Limb (tissue), 2 donors: ENCODE data around the gene TAS1R1.

Experiments used
- DNase-seq, 2 donors: peaks; one replicate each; pipeline ENCODE4 v3.0.0-alpha.2; 2016; ENCODE audit errors: extremely low spot score in 2 of 2

The TAS1R1 gene

DNA sequence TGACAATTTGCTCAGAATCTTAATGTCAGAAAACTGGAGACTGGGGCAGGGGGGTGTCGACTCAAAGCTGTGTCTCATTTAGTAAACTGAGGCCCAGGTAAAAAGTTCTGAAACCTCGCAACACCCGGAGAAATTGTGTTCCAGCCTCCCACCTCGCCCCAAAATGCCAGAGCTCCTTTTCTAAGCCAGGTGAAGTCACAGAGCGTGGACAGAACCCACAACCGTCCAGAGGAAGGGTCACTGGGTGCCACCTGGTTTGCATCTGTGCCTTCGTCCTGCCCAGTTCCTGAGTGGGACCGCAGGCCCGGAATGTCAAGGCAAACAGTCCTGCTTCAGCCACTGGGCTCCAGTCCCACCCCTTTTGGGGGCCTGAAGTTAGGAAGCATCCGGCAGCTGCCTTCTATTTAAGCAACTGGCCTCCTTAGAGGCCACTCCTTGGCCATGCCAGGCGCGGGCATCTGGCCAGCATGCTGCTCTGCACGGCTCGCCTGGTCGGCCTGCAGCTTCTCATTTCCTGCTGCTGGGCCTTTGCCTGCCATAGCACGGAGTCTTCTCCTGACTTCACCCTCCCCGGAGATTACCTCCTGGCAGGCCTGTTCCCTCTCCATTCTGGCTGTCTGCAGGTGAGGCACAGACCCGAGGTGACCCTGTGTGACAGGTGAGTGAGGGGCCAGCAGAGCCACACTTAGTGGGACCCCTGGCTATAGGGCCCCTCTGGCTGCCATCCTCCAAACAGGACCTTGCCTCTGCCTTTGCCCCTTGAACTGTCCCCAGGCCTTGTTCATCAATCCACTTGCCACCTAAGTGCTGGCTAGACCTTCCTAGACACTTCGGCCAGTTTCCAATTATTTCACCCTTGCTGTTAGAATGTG is at the start of gene TAS1R1:
Gene TAS1R1, plus strand, starts transcription at position 401 of the 872 bp plus-strand sequence. Its CDS starts 67 bp downstream, at position 468.
- DNase-seq: peak; percentile 10 to 50

DNA sequence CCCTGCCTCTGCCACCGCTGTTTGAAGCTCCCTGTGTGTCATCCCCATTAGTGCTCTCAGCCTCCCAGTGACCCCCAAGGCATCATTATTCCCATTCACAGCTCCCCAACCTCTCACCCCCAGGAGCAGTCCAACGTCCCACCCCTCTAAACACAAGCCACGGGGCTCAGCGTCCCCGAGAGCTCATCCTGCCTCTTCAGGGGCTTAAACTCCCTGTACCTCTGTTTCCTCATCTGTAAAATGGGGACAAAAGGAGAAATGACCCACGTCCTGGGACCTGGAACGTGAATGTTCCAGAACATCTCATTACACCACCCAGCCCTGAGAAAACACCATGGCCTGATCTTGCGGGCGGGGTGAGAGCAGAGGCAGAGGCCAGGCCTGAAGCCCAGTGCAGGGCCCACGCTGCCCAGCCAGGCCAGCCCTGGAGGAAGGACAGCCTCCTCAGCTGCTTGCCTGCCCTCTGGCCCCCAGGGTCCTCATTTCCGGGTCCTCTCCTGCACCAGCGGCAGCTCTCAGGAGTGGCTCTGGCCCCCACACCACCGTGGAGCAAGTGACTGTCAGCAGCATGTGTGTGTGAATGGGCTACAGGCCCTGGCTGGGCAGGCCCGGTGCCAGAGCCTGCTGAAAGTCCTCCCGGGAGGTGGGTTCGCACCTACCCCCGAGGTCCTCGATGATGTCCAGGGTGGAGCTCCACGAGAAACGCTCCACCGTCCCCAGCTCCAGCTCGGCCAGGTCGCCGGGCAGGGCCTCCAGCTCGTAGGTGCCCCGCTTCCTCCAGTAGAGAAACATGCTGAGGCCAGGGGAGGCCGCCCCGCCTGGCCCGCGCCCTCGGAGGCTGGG is 49.5 kb upstream of the TAS1R1 start:
- DNase-seq: peak in 1 of 2 donors; percentile 26

DNA sequence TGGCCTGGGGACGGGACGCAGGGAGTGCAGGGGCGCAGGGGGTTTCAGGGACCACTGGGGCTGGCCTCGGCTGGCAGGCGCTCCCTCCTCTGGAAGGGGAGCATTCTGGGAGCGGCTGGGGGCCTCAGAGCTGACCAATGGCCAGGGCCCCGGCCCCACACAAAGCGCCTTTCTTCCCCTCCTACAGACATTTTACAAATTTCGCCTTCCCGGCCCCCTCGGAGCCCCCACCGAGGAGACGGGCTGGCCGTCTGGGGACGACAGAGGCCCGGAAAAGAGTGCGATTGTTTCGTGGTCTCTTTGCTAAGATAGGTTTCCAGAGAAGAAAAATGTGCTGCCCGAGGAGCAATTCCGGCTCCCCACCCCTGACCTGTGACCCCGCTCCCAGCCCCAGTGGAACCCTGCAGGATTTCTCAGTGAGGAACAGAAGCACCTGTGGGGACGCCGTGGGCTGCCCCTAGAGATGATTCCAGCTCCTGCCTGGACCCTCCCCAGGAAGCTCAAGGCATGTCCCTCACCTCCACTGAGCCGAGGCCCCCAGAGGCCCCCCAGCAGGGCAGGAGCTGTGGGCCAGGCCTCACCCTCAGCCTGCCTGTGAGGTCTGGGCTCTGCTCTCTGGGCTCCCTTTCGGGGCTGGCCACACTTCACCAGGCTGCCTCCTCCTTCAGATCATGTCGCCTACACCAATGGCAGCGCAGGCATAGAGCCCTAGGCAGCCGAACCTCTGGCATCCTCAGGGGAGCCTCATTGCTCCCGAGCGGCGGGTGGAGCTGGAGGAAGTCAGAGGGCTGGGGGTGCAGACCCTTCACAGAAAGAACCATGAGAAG is 48.7 kb upstream of the TAS1R1 start:
- peak in 1 of 2 donors; percentile 31 for DNase-seq

DNA sequence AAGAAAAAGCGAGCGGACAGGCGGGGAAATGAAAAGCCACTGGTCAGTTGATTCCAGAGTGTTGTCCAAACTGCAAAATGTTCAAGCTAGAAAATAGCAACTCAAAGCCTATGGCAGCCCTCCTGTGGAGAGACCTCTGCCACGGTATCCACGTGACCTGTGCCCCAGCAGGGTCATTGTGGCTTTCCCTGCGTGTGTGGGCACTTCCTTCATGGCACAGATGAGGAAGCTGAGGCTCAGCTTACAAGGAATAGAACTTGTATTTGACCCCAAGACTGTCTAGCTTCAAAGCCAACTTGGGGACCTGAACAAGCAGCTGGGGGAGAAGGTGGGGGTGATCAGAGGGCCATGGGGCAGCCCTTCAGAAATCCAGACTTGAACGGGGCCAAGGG is 48.1 kb upstream of the TAS1R1 start:
- DNase-seq: no peak

DNA sequence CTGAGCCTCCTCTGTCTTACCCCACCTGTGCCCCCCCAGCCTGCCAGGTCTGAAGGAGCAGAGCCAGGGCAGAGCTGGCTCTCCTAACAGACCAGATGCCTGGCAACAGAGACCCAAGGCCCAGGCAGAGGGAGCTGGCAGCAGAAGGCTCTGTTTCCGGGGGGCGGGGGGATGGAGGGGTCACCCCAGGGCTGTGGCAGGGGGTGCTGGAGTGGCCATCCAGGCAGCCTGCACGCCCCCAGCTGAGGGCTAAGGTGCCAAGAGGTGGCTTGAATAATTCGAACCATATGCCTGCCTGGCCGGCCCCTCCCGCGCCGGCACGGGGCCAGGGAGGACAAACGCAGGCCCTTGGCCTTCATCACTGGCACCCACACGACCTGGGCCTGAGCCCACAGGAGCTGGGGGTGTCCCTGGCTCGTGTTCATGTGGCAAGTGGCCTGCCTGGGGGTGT is 47.6 kb upstream of the TAS1R1 start:
- peak in 1 of 2 donors; percentile 36 for DNase-seq

DNA sequence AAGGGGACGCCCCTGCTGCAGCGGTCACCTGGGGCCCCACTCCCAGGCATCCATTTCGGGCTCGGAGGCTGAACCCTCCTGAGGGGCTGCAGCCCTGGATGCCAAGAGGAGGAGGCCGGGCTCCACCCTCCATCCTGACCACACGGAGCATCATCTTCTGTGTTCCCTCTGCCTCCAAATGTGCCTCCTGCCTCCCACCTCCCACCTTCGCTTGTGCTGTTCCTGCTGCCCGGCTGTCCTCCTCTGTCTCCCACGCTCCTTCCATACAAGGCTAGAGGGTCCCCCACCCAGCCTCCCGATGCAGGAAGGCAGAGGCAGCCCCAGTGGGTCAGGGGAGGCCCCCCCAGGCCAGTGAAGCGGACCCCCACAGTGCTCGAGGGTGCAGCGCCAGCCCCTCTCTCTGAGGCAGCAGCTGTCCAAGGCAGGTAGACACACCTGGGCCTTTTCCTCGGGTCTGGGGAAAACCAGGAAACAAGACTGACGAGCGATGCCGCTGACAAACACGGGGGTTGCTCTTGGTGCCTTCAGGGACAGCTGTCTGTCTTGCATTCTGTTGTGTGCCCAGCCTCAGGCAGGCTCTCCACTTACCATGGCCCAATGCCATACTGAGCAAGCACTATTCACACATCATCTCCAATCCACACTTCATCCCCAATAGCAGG is 46.8 kb upstream of the TAS1R1 start:
- DNase-seq: no peak

DNA sequence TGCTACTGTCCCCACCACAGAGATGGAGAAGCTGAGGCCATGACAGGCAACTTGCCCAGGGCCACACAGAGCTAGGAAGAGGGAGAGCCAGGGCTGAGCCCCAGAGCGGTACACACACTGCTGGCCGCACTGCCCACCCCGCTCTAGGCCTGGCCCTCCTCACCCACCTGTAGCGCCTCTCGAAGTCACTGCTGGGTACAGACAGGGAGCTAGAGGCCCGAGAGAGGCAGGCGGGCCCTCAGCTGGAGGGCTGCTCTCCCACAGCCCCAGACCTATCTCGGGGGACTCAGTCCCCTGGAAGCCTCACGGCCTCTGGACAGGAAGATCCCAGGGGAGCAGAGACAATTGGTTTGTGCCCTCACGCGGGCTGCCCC is 46.3 kb upstream of the TAS1R1 start:
- peak in 1 of 2 donors; percentile 23 for DNase-seq

DNA sequence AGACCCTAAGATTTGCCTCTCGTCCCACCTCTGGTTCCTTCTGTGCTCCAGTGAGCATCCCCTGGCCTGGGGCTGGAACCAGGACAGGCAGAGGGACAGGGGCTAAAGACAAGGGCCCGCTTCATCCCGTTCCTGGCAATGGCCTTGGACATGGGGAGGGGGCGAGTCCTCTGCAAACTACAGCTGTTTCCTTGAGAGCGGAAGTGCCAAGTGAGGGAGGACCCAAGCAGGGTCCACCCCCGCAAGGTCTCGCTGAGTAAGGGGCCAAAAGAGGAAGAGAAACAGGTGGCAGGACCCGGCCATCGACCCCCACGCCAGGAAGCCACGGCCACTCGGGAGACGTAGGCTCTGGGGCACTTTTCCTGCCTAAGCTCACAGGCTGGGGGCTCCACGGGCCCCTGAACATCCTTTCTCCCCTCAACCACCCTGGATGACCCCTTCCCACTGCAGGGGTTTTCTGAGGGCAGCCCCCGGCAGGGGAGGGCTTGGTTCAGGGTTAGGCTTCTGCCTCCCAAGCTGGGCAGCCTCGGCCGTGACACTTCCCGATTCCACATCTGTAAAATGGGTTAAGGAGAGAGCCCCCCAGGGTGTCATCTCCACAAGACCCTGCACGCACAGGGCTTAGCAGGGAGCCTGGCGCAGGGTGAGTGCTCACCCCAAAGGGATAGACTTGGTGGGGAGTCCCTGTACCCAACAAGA is 45.7 kb upstream of the TAS1R1 start:
- peak in 1 of 2 donors; percentile 22 for DNase-seq

DNA sequence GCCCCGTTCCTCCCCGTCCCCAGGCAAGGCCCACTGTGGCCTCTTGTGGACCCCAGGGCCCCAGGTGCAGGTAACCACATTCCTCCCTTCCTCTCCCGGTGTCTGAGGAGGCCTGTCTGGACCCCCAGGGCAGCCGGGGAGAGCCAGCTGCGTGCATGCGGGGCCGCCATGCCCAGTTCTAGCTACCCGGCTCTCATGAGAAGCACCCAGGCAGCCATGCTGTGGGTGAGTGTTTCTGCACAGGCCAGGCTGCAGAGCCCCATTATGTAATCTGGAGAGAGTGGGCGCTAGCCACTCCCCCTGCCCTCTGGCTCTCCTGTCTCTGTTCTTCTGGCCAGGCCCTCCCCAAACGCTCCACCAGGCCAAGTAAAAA is 45.2 kb upstream of the TAS1R1 start:
- no peak for DNase-seq

DNA sequence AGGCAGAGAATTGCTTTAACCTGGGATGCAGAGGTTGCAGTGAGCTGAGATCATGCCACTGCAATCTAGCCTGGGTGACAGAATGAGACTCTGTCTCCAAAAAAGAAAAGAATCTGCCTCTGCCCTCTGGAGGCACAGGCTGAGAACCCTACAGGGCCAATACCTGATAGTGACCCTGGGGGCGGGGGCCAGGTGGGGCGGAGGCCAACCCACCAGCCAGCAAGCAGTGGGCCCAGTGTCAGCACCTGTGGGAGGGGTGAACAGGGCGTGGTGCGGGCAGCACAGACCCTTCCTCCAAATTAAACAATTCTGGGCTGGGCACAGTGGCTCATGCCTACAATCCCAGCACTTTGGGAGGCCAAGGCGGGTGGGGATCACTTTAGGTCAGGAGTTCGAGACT is 44.6 kb upstream of the TAS1R1 start:
- no peak for DNase-seq

DNA sequence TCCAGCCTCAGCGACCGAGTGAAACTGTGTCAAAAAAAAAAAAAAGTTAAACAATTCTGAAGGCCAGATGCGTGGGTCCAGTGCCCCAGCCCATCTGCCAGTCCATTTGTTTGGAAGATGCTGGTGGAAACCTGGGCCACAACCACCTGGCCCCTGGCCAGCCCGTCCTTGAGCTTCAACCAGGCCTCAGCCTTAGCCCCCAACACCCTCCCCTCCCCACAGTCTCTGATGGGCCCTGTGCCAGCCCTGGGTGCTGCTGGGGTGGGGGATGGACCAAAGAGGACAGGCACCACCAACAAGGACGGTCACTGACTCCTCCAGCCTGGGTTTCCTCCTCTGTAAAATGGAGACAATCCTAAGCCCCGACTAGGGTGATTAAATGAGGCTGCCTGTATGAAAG is 44.1 kb upstream of the TAS1R1 start:
- no peak for DNase-seq

DNA sequence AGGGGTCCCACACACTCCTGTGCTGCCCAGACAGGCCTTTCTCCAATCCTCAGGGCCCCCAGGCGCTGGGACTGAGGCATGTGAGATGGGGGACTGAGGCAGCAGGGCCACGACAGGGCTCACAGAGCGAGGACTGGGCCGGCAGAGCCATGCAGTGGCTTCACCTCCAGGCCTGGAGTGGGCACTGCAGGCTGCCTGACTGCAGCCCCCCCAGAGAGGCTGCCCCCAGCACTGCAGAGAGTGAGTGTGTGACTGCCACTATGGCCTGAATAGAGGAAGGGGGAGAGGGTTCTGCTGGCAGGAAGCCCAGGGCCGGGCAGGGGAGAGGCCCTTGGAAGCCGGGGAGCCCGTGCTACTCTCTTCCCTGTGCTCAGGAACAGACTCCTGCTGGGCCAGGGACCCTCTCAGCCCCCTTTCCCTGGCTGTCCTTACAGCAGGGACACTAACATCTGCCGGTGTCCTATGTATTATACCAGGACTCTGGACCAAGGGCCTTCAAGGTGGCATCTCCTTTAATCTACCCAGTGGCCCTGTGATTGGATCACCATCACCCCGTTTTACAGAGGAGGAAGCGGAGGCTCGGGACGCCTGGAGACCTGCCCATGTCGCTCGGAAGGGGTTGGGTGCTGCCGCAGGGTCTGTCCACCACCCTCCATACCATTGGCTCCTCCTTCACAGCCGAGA is 43.4 kb upstream of the TAS1R1 start:
- no peak for DNase-seq

DNA sequence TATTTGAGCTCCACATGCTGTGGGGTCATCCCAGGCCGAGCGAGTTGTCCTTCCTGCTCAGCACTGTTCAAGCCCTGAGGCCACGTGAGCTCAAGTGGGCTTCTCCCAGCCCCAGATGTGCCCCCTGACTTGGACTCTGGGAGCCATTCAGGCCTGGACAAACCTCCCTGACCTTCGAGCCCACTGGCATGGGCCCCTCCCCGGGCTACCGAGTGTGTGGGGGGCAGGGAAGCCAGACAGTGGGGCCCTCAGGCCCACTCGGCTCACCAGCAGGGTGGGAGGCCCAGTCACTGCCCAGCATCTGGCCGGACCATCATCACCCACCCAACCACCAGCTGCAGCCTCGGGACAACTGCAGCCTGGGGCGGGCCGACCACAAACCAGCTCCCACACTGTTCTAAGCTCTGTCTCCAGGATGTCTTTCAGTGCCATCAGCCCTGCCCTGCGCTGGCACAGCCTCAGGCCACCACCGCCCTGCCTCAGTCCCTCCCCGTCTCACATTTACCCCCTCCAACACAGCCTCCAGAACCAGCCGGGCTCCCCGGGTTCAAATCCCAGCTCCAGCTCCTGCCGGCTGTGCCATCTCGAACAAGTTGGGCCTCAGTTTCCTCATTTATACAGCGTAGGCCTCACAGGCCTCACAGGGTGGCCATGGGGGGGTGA is 42.7 kb upstream of the TAS1R1 start:
- no peak for DNase-seq

DNA sequence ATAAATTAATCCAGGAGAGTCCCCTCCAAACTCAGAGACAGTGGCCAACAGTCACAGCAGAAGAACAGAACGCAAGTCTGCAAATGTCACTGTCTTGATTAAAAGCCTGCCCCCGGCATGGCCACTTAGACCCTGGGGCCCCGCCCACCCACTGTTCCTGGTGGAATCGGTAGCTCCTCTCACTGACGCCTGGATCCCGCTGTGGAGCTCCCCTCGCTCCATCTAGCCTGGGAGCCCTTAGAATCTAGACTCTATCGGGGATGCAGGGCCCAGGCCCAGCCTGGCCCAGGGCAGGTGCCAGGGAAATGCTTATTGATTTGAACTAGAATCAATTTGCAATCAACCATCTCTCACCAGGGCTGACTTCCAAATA is 42.2 kb upstream of the TAS1R1 start:
- no peak for DNase-seq

DNA sequence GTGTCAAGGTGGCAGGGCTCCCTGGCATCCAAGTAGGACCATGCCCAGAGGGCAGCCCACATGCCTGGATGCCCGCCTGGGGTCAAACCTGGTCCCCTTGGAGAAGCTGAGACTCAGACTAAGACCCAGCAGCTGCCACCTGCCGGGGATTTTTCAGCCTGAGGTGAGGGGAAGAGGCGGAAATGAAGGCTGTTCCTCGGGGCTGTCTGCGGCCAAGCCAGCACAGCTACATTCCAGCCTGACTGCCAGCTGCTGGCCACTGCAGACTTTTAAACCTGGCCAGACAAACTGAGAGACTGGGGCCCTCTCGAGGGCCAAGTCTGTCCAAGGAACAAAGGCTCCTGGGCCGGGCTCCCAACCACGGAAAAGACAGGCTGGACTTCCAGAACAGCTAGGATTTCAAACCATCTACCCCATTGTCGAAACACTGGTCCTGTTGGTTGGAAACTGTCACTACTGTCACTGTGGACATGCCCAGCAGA is 41.7 kb upstream of the TAS1R1 start:
- no peak for DNase-seq

DNA sequence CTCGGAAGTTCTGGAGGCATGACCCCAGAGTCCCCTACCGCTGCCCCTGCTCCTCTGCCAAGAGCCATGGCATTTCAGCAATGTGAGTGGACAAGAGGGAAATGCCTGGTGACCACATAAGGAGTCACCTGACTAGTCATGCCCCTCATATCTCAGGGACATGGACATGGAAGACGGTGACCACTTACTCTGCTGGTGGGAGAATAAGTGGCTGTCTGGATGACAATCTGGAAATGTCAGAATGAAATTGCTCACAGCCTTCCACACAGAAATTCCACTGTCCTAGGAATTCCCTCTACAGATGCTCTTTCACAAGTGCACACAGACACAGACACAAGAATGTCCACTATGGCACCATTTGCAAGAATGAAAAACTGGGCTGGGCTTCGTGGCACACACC is 39.3 kb upstream of the TAS1R1 start:
- DNase-seq: no peak

DNA sequence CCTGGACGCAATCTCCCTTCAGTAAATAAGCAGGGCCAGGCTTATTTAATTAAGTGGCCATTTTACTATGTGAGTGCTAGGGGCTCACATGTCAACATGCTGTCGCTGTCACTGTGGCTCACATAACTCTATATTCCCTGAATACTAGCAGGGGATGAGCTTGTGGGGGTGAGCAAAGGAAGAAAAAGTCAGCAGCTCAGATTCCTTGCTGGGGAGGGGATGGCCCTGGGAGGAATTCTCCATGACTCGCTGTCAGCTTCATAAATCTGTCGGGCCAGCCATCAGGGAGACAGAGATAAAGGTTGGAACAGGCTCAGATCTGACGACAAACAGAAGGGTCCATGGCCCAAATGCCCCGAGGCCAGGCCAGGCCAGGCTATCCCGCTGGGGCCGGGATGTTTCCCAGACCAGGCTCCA is 37.7 kb upstream of the TAS1R1 start:
- no peak for DNase-seq

DNA sequence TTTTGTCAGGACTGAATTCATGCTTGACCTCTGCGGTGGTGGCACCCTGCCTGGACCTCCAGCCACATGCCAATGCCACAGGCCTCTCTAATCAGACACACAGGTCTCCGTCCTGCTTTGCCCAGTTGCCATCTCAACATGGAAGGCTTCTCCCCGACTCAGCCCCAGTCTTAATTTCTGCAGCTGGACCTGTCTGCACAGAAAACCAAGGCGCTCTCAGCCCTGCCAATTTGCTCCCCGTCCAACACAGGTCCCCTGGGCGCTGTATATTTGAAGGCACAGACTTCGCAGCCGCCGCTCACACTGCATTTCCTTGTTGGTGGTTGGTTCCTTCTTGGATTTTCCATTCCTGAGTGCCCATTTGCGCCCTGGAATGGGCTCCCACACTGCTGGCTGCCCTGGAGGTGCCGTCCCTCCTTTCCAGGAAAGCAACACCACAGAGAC is 35.6 kb upstream of the TAS1R1 start:
- DNase-seq: peak in 1 of 2 donors; percentile 79
